Osteocyte (in vitro differentiated cells): ENCODE results near the gene ZNF277. TPM values are rescaled to one million over a fixed set of nuclear protein-coding genes. Genes with fewer than 3 reads are reported as not detected.

Experiments
- DNase-seq: peaks from one replicate; pipeline ENCODE4 v3.0.0; 2021; ENCODE audit warnings: mixed read lengths; ENCODE audit not compliant: unreplicated experiment; ENCODE audit errors: extremely low spot score
- H3K27ac Mint-ChIP-seq: one replicate; pipeline ENCODE4 v1.8.0; 2021; ENCODE audit warnings: mild to moderate bottlenecking, mixed read lengths; ENCODE audit not compliant: unreplicated experiment
- H3K27me3 Mint-ChIP-seq: one replicate; pipeline ENCODE4 v1.8.0; 2021; ENCODE audit warnings: mixed read lengths; ENCODE audit not compliant: unreplicated experiment
- H3K36me3 Mint-ChIP-seq: one replicate; pipeline ENCODE4 v1.8.0; 2021; ENCODE audit warnings: mixed read lengths; ENCODE audit not compliant: unreplicated experiment
- H3K4me1 Mint-ChIP-seq: one replicate; pipeline ENCODE4 v1.8.0; 2021; ENCODE audit warnings: mixed read lengths; ENCODE audit not compliant: unreplicated experiment
- H3K4me3 Mint-ChIP-seq: one replicate; pipeline ENCODE4 v1.8.0; 2021; ENCODE audit warnings: mild to moderate bottlenecking, moderate library complexity, mixed read lengths; ENCODE audit not compliant: unreplicated experiment
- H3K9me3 Mint-ChIP-seq: one replicate; pipeline ENCODE4 v1.8.0; 2021; ENCODE audit warnings: mixed read lengths; ENCODE audit not compliant: unreplicated experiment
- total RNA-seq: library from RNA; stranded (reverse); gene quantifications from 2 replicates; pipeline ENCODE4 v1.2.1, GENCODE V29; 2021
- TF ChIP-seq, protein P1 (sequence below): fragments of 200-600 bp; sonication (generic); IDR thresholded peaks from 2 replicates; pipeline ENCODE4 v1.5.0; 2021; ENCODE audit warnings: antibody characterized with exemption, mild to moderate bottlenecking, moderate library complexity

ZNF277 gene
- total RNA-seq, 1 donor from 2014 or later, result 28.1 TPM

DNA sequence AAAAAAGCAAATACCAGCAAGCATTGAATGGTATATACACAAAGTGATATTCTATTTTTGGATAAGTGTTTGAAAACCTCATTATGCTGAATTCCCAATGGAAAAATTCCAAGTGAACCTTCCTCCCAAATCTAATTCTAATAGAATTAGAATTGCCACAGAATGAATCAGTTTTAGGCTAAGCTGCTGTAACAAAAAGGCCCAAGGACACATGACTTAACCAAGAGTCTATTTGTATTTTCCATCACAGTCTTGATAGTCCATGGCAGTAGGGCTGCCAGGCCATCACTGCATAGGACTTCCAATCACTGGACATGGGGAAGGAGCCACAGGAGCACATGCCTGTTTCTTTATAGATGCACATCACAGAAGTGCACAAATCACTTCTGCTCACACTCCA lies 152.6 kb downstream of the ZNF277 start:
- no peak overlapping the region for H3K4me3 Mint-ChIP-seq
- peaks cover 25% of the 10 kb centered on the region for H3K4me1 Mint-ChIP-seq
- TF ChIP-seq, protein P1, sequence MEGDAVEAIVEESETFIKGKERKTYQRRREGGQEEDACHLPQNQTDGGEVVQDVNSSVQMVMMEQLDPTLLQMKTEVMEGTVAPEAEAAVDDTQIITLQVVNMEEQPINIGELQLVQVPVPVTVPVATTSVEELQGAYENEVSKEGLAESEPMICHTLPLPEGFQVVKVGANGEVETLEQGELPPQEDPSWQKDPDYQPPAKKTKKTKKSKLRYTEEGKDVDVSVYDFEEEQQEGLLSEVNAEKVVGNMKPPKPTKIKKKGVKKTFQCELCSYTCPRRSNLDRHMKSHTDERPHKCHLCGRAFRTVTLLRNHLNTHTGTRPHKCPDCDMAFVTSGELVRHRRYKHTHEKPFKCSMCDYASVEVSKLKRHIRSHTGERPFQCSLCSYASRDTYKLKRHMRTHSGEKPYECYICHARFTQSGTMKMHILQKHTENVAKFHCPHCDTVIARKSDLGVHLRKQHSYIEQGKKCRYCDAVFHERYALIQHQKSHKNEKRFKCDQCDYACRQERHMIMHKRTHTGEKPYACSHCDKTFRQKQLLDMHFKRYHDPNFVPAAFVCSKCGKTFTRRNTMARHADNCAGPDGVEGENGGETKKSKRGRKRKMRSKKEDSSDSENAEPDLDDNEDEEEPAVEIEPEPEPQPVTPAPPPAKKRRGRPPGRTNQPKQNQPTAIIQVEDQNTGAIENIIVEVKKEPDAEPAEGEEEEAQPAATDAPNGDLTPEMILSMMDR, result no peak
- H3K27ac Mint-ChIP-seq, result no peak overlapping the region
- no peaks in the 10 kb centered on the region for H3K27me3 Mint-ChIP-seq
- H3K36me3 Mint-ChIP-seq, result peaks cover 3% of the 10 kb centered on the region
- DNase-seq, result no peak
- peaks cover 8% of the 10 kb centered on the region for H3K9me3 Mint-ChIP-seq

DNA sequence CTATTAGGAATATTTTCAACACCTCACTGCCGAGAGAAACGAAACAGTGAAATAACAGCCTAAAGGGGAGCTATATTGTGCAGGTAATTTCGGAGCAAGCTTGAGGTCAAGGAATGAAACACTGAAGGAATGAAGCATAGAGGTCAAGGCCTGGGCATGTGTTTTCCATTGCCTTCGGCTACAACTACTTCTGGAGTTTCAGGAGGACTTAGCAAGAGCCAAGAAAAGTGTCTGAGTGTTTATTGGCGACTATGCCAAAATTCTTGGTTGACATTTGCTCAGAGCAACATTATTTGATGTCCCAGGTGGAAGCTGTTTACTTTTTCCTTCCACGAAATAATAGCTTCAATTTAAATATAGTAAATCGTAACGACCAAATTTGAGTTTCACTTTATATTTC lies 154.2 kb downstream of the ZNF277 start:
- Mint-ChIP-seq H3K27me3 (no peaks in the 10 kb centered on the region), H3K9me3 (peaks cover 8% of the 10 kb centered on the region), H3K4me1 (peaks cover 25% of the 10 kb centered on the region), H3K36me3 (peaks cover 3% of the 10 kb centered on the region), H3K4me3 (no peak overlapping the region), H3K27ac (no peak overlapping the region)
- TF ChIP-seq, protein P1, result no peak
- no peak for DNase-seq

DNA sequence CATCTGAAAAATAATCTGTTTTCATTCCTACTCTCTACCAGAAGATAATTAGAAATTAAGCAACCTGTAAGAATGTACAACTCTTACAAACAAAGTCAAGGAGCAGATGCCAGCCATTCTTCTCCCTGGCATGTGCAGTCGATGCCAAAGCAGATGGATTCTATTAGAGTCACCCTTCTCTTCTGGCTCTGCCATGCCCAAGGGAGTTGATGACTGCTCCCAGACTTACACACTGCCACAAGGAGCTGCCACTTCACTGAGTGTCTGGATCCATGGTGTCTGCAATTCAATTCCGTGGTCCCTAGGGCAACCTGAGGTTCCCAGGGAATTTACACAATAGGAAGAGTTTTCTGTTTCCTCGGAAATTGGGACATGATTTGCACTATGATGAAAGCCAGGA lies 154.7 kb downstream of the ZNF277 start:
- Mint-ChIP-seq H3K4me1 (peaks cover 25% of the 10 kb centered on the region), H3K27me3 (no peaks in the 10 kb centered on the region), H3K27ac (no peak overlapping the region), H3K36me3 (peaks cover 3% of the 10 kb centered on the region), H3K9me3 (peaks cover 8% of the 10 kb centered on the region), H3K4me3 (no peak overlapping the region)
- DNase-seq, result no peak
- TF ChIP-seq, protein P1, result no peak

DNA sequence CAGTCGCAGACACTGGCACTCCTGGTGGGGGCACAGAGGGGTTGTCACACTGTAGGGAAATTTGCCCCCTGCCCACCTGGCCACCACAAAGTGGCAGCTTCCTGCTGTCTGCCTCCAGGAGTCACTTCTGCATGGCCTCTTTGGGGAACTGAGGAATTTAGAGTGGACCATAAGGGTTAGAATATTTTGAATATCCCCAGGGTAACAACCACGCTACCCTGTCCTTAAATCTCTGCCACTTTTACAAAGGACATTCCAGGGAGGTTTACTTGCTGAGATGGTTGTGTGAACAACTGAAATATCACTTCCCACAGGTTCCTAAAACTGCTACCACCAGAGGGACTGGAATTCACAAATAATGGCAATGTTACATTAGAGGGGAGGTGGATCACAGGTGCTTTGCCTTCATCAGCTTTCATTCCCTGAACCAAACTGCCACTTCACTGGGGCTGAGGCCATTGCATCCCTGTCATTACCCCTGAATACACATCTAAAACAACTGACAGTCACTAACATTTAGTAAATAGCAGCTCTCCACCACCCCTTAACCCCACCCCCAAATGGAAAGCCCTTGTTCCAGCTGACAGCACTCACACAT lies 155.7 kb downstream of the ZNF277 start:
- no peak overlapping the region for H3K4me3 Mint-ChIP-seq
- H3K36me3 Mint-ChIP-seq, result peaks cover 3% of the 10 kb centered on the region
- no peaks in the 10 kb centered on the region for H3K27me3 Mint-ChIP-seq
- peaks cover 8% of the 10 kb centered on the region for H3K9me3 Mint-ChIP-seq
- TF ChIP-seq, protein P1, result no peak
- no peak for DNase-seq
- H3K4me1 Mint-ChIP-seq, result peaks cover 25% of the 10 kb centered on the region
- no peak overlapping the region for H3K27ac Mint-ChIP-seq

DNA sequence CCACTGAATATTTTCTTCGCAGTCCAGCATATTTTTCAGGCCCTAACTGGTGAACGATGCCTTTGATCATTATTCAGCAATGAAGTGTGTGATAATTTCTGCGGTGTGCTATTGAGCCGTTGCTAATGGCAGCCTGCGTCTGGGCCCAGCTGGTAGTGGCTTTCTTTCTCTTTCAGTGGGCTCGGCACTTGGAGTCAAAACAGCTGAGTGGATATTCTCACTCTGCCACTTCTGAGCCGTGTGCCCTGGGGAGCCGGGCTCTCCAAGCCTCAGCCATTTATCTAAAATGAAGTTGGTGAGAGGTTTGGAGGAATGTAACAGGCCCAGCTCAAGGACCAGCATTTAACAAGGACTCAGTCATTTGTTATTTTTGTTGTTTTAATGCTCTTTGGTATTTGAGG lies 156.2 kb downstream of the ZNF277 start:
- Mint-ChIP-seq H3K9me3 (peaks cover 8% of the 10 kb centered on the region), H3K4me3 (no peak overlapping the region), H3K27me3 (no peaks in the 10 kb centered on the region), H3K27ac (no peak overlapping the region), H3K4me1 (peaks cover 25% of the 10 kb centered on the region), H3K36me3 (peaks cover 3% of the 10 kb centered on the region)
- TF ChIP-seq, protein P1, result no peak
- no peak for DNase-seq
